ENCODE data around the gene PLEKHF1.
"Not testable (repeated sequence)": the region's sequence is repeated elsewhere in the genome, so short reads cannot be mapped to it uniquely, and the experiment has no call there.

Gene PLEKHF1

DNA sequence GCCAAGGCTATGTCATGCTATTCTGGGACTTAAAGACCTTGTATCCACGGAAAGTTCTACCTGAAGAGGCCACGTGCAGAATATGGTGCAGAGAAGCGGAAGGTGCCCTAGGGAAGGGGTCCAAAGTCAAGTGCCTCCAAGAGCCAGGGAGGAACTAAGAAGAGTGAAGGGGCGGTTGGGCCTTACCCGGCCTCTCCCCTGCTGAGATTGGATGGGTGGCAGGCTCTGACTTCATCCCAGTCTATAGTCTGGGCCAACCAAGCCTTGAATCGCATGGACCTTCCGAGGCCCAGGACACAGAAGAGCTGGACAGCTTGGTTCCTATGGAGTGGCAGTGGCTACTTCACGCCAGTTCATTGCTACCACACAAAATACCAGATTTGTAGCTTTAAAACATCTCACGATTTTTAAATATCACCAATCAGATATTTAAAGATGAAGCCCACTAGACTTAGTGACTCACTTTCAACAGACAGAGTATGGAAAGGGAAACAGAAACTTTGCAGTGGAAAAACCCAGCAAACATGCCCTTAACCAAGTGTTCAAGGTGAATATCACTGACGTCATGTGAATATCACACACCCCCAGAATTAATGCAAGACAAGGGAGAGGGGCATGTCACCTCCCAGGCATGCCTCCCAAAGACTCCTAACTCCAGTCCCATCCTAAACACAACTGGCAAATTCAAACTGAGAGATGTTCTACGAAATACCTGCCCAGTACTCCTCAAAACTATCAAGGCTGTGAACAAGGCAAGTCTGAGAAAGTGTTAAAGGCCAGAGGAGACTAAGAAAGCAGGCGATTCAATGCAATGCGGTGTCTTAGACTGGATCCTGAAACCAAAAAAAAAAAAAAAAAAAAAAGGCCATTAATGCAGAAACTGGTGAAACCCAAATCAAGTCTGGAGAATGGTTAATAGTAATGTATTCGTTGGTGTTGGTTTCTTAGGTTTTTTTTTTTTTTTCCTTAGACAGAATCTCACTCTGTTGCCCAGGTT is 39.6 kb downstream of the PLEKHF1 start:
- no peak for DNase-seq

DNA sequence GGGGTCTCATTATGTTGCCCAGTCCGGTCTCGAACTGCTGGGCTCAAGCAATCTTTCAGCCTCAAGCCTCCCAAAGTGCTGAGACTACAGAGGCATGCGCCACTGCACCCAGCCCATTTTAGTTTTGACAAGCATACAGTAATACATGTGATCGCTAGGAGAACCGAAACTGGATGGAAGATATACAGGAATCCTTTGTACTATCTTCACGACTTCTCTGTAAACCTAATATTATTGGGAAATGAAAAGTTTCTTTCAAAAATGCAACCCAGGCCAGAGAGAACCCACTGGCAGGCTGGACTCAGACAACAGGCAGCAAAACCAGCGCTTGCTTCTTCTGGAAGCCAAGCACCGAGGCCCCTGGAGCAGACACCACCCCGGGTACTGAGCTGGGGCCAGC is 40.4 kb downstream of the PLEKHF1 start:
- no peak for DNase-seq

DNA sequence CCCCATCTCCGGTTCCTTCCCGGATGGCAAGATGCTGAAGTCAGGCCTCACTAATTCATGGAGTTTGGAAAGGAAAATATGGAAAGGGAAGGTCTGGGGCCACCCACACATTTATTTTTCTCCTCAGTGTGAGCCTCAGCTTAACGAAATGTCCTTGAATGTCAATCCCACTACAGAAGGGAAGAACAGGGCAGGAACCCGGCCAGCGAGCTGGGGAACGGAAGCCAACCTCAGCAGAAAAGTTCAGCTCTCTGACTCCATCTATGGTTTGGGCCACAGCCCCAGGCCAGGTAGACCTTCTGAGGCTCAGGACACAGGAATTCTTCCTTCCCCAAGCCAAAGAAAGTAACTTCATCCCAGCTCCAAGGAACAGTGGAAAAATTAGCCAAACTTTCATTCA is 41.4 kb downstream of the PLEKHF1 start:
- DNase-seq = no peak

DNA sequence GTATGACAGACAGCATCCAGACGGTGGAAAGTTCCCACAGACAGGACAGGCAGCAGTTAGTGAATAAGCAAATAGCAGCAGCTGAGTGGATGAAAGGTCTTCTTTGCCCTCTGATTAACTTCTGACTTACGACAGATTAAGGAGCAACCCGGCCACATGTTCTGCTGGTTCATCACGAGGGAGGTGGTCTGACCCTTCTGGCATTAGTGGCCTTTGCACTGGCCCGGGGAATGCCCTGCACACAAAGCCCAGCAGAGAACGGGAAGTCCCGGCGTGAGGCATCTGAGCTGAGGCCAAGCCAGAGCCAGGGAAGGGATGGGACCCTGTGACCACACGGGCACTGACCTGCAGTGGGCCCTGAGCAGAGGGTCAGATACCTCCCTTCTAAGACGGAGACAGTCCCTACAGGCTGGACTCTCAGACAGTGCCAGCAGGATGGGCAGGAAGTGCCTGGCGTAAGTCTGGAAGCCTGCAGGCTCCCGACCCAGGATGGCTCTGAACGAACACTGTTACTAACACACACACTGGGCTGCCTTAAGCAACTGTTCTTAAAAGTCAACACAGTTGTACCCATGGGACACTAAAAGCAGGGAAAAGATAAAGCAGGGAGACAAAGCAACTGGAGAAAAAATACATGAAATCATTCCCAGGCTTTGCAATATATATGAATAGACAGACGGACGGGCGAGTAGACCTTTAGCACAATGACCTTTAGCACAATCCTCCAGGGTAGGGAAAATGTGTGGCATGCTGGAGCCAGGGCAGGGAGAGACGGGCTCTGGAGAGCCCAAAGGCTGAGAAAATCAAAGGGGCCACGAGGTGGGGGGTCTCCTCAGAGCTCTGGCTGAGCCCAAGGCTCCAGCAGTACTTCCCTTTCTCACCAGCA is 43.5 kb downstream of the PLEKHF1 start:
- no peak for DNase-seq

DNA sequence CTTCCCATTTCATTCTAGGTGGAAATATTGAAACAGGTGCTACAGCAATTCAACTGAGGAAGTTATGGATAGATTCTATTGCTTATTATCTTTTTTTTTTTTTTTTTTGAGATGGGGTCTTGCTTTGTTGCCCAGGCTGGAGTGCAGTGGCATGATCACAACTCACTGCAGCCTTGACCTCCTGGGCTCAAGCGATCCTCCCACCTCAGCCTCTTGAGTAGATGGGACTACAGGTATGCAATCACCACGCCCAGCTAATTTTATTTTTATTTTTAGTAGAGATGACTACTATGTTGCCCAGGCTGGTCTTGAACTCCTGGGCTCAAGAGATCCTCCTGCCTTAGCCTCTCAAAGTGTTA is 44.2 kb downstream of the PLEKHF1 start:
- not testable (repeated sequence) for DNase-seq

DNA sequence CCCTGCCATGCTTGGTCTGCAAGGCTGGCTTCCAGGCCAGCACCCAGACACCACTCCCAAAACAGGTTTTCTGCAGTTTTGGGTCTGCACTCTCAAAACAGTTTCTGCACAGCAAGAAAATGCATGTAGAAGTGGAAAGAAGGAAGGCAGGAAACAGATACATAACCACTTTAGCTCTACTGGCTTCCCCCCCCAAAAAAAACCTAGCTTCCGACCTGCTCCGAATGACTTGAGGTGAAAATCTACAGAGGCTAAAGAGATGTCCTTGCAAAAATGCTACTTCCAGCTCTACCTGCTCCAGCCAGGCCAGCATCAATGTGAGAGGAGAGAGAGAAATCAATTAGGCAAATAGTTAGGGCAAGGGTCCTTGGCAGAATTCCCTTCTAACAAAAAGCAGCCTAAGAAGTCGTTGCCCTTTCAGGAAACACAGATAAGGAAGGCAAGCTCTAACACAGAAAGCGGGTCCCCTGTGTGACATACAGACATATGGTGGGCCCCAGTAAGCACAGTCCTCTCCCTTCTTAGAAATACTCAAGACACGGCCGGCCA is 46.4 kb downstream of the PLEKHF1 start:
- no peak for DNase-seq

DNA sequence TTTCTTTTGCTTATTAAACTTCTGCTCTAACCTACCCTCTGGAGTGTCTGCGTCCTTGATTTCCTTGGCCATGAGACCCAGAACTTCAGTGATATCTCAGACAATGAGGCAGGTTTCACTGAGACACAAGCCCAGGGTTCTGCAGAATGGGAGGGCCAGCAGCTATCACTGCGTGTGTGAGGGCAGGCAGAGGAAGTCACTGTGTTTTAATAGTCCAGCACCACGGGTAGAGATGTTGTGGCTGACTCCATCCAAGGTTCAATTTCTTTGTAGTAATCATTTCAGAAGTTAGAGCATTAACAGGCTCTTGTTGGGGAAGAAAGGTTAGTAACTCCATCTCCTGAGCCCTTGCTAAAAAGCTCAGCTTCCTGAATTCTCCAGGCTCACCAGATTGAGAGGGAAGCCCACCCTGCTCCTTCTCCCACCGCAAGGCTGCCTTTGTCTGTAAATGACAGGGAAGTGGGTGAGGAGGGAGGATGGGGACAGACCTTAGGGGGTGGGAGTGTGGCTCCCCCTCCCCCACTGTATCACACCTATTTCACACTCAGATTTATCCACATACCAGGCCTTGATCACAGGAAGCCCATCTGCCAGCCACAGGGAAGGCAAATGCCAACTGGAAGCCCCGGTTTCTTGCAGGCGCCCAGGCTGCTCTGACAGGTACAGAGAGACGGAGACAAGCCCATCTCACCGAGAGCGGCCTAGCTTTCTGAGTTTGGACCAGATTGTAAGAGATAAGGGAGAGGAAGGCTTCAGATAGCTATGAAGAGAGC is 47.7 kb downstream of the PLEKHF1 start:
- no peak for DNase-seq

DNA sequence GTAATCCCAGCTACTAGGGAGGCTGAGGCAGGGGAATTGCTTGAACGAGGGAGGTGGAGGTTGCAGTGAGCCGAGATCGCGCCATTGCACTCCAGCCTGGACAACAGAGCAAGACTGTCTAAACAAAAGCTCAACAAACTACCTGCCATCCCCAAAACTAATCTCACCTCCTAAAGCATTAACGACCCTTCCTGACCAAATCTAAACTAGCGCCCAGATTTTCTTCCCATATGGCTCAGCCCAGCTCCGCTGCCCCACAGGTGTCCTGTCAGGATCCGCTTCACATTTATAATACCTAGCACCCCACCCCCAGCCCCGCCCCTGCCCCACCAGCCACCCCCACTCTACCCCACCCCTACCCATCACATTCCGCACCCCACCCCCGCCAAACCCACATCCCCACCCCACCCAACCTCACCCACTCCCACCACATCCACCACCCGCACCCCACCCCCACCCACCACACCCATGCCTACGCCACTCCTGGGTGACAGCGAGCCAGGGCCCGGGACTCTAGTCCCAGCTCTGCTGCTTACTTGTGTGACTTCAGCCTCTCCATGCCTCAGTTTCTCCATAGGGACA is 49.2 kb downstream of the PLEKHF1 start:
- DNase-seq = peak; percentile 59

DNA sequence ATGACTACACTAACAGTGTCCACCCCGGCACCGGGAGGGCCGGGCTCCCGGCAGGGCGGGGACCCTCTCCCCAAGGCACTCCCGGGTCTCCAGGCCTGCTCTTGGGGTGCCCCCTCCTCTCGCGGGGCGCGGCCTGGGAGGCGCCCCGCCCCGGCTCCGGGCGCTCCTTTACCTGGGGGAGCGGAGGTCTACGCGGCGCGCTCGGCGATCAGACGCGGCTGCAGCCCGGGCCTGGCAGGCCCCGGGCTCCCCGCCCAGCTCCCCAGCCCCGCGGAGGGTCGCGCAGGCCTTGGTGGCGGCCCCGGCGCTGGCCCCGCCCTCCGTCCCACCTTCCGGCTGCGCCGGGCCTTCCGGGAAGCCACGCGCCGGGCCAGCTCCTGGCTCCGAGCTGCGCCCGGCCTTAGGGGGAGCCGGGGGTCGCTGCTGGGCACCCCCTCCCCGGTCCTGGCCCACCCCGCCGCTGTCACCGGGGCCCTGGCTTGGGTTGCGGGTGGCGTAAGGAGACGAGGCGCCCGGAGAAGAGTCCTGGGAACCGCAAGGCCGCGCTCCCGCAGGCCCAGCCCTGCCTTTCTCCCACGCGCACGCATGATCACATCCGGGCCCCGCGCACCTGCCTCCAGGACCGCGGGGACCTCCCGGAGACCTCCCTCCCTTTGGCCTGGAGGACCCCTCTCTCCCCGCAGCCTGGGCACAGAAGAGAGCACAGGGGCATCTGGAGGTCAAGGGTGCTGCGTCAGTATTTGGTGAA is 49.9 kb downstream of the PLEKHF1 start, which contains the start of gene C19orf12:
C19orf12 (minus strand) TSS at position 309 of the 748 bp plus-strand sequence. CDS start 6,848 bp downstream, outside the sequence.
- peak; percentile 65 for DNase-seq

DNA sequence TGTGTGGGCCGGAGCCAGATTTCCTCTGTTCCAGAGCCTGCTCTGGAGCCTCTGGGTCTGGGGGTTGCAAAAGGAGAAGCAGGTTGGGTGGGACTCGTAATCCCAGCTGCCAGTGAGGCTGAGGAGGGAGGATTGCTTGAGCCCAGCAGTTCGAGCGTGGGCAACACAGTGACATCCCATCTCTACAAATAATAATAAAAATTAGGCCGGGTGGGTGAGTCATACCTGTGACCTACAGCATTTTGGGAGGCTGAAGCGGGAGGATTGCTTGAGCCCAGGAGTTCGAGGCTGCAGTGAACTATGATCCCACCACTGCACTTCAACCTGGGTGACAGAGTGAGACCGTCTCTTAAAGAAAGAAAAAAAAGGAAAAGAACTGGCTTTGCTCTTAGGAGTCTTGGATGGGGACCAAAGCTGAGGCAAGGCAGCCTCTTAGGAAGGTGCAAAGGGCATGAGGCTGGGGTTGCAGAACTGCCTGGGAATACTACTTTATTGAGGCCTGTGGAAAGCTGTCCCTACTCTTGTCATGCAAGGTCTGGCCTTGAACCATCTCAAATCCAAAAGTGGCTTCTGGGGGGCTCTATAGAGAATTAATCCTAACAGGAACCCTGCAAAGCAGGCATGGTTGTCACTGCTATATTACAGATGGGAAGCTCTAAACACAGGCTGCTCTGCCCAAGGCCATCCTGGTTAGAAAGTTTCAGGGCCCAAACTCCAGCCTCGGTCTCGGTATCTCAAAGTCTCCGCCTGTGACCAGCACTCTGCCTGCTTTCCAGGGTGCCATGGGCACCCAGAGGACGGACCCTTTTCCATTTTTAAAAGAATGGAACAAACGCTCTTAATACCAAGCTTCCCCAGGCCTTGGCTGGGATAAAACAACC is 50.7 kb downstream of the PLEKHF1 start:
- no peak for DNase-seq

DNA sequence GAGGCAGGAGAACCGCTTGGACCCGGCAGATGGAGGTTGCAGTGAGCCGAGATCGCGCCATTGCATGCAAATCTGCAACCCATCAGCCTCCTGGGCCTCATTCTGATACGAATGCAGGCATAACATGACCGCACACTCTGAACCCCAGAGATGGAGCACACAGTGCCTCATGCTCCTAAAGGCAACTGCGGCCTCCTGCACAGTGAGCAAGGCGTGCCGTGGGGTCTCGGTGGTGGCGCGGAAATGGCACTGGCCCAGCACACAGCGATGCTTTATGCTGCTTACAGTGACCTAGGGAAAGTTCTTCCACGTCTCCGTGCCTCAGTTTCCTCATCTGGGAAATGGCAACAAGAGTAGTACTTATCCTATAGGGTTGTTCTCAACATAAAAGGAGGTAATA is 51.8 kb downstream of the PLEKHF1 start:
- no peak for DNase-seq

DNA sequence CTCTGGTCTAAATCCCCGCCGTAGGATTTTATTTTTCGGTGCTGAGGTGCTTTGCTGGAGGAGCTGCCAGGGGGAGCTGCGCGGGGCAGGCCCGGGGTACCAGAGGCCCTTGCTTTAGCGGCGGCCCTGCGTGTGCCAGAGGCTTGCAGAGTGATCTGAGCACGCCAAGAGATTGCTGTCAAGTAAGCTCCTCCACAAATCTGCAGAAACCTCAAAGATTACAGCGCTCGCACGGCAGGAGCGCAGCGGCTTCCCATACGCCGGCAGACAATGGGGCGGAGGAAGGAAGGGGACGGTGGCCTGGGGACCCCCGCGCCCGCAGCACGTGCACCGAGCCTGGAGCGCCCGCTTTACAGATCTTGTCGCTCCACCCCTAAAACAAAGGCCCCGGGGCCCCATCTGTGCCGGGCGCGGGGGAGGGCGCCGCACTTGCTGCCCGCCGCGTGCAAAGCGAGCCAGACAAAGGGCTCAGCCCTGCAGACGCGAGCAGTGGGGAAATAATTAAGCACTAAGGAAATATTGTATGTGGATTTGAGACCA is 58.9 kb downstream of the PLEKHF1 start:
- no peak for DNase-seq

DNA sequence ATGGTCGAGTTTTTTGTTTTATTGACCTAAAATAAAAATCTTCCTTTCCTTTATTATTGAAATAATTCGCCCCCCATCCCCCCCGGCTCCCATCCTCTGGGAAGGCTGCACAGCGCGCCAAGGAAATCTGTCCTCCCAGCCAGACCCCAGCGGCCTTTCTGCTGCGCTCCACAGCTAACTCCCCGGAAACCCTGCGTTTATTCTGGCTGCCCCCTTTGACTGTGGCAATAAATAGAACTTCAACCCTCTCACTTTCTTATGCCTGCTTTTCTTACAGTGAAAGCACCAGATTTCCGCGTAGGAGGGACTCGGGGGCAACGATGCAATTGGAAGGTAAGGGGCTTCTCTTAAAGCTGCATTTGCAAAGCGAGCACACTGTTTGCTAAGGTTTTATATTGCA is 59.5 kb downstream of the PLEKHF1 start:
- DNase-seq = no peak

Data from stimulated activated naive CD4-positive, alpha-beta T cell treated with Interleukin-2 at 50 U/mL for 16 hours (primary cell).